HepG2 (cell line): Measurements from ENCODE around the gene LTK. TPM values are rescaled to one million over a fixed set of nuclear protein-coding genes. Genes with fewer than 3 reads are reported as not detected.
A peak's percentile ranks its signal among the peaks of the same experiment; 100 is the strongest.

ENCODE experiments used
- BRCA1 ChIP-seq: sonication (generic); formaldehyde crosslinking; IDR thresholded peaks from 2 replicates; pipeline ENCODE4 v1.4.0; 2020; ENCODE audit warnings: missing genetic modification reagents
- EP300 ChIP-seq, 3 experiments: sonication (generic) in 1 of 3; formaldehyde crosslinking in 1 of 3; IDR thresholded peaks; 2 replicates each; pipeline versions ENCODE4 v1.5.1 to v1.6.1; 2011 to 2020; ENCODE audit warnings: low read depth in 2 of 3, low read length in 2 of 3, borderline replicate concordance in 1 of 3, improper control_type of control experiment in 1 of 3, mild to moderate bottlenecking in 1 of 3, missing genetic modification reagents in 1 of 3, moderate library complexity in 1 of 3
- MBD4 ChIP-seq: IDR thresholded peaks from 2 replicates; pipeline ENCODE4 v1.6.1; 2012; ENCODE audit warnings: low read length, inconsistent platforms, borderline replicate concordance
- POLR2A ChIP-seq, 2 experiments: IDR thresholded peaks; 2 replicates each; pipeline ENCODE4 v1.6.1; 2011; ENCODE audit warnings: low read depth in 2 of 2, low read length in 2 of 2, mild to moderate bottlenecking in 1 of 2, moderate library complexity in 1 of 2; ENCODE audit not compliant: insufficient read depth in 1 of 2
- RARA ChIP-seq: IDR thresholded peaks from 2 replicates; pipeline ENCODE4 v1.6.1; 2016; ENCODE audit warnings: missing genetic modification reagents, missing compliant biosample characterization
- SIX1 ChIP-seq: sonication (generic); formaldehyde crosslinking; IDR thresholded peaks from 2 replicates; pipeline ENCODE4 v1.4.0; 2020; ENCODE audit warnings: missing genetic modification reagents, borderline replicate concordance
- TSC22D2 ChIP-seq: sonication (generic); formaldehyde crosslinking; IDR thresholded peaks from 2 replicates; pipeline ENCODE4 v1.5.1; 2020; ENCODE audit warnings: missing genetic modification reagents, mild to moderate bottlenecking, borderline replicate concordance
- ZNF101 ChIP-seq: sonication (generic); formaldehyde crosslinking; IDR thresholded peaks from 2 replicates; pipeline ENCODE4 v1.4.0; 2020; ENCODE audit warnings: mild to moderate bottlenecking, low read depth, missing genetic modification reagents, borderline replicate concordance
- ZNF121 ChIP-seq: sonication (generic); formaldehyde crosslinking; IDR thresholded peaks from 2 replicates; pipeline ENCODE4 v1.5.0; 2020; ENCODE audit warnings: mild to moderate bottlenecking, missing genetic modification reagents
- ZNF3 ChIP-seq: IDR thresholded peaks from 2 replicates; pipeline ENCODE4 v1.7.0; 2017; ENCODE audit warnings: inconsistent platforms
- ZNF343 ChIP-seq: sonication (generic); formaldehyde crosslinking; IDR thresholded peaks from 2 replicates; pipeline ENCODE4 v1.4.0; 2020; ENCODE audit warnings: mild to moderate bottlenecking, missing genetic modification reagents
- ZNF431 ChIP-seq: sonication (generic); formaldehyde crosslinking; IDR thresholded peaks from 2 replicates; pipeline ENCODE4 v1.9.0; 2022; ENCODE audit warnings: missing genetic modification reagents, low read depth, mild to moderate bottlenecking, borderline replicate concordance
- ZNF530 ChIP-seq: sonication (generic); formaldehyde crosslinking; IDR thresholded peaks from 2 replicates; pipeline ENCODE4 v1.5.0; 2020; ENCODE audit warnings: low read depth, mild to moderate bottlenecking, missing genetic modification reagents
- ZNF614 ChIP-seq: IDR thresholded peaks from 2 replicates; pipeline ENCODE4 v1.6.1; 2018; ENCODE audit warnings: missing biosample characterization, missing genetic modification reagents, inconsistent platforms, borderline replicate concordance
- ZNF615 ChIP-seq: sonication (generic); formaldehyde crosslinking; IDR thresholded peaks from 2 replicates; pipeline ENCODE4 v1.5.0; 2020; ENCODE audit warnings: mild to moderate bottlenecking, missing genetic modification reagents, borderline replicate concordance
- ZNF616 ChIP-seq: sonication (generic); formaldehyde crosslinking; IDR thresholded peaks from 2 replicates; pipeline ENCODE4 v1.5.0; 2020; ENCODE audit warnings: low read depth, mild to moderate bottlenecking, missing genetic modification reagents
- ZNF772 ChIP-seq: sonication (generic); formaldehyde crosslinking; IDR thresholded peaks from 2 replicates; pipeline ENCODE4 v1.5.0; 2020; ENCODE audit warnings: mild to moderate bottlenecking, missing genetic modification reagents
- polyA plus RNA-seq, 8 experiments: library from polyadenylated mRNA; depleted of rRNA in 3 of 8; stranded (reverse) in 7 of 8; unstranded in 1 of 8; fragments of >200 nt; fragmentation: Illumina TruSeq in 4 of 8; extraction: Trizol in 4 of 8; gene quantifications; 2 replicates each; pipeline versions ENCODE4 v1.2.1 to v1.2.3, GENCODE V29; 2011 to 2016; ENCODE audit warnings: low read depth in 4 of 8, missing spikeins in 1 of 8, mixed read lengths in 1 of 8; ENCODE audit not compliant: insufficient read depth in 1 of 8
- total RNA-seq, 5 experiments: library from RNA; depleted of rRNA; stranded (reverse); fragments of >200 nt; fragmentation: Illumina TruSeq; extraction: Trizol; gene quantifications; 2 replicates each; pipeline ENCODE4 v1.2.3, GENCODE V29; 2016; ENCODE audit warnings: low read depth in 1 of 5
- TF ChIP-seq, protein P1 (sequence below): sonication (generic); formaldehyde crosslinking; IDR thresholded peaks from 2 replicates; pipeline ENCODE4 v1.5.0; 2020; ENCODE audit warnings: missing genetic modification reagents
- TF ChIP-seq, protein P2 (sequence below): sonication (generic); formaldehyde crosslinking; IDR thresholded peaks from 2 replicates; pipeline ENCODE4 v1.8.0; 2023; ENCODE audit warnings: mild to moderate bottlenecking, missing genetic modification reagents
- TF ChIP-seq, protein P3 (sequence below): IDR thresholded peaks from 2 replicates; pipeline ENCODE4 v1.6.1; 2016; ENCODE audit warnings: low read depth
- TF ChIP-seq, protein P4 (sequence below): IDR thresholded peaks from 2 replicates; pipeline ENCODE4 v1.6.1; 2012; ENCODE audit warnings: low read depth, low read length, improper control_type of control experiment
- TF ChIP-seq, protein P5 (sequence below): sonication (generic); formaldehyde crosslinking; IDR thresholded peaks from 2 replicates; pipeline ENCODE4 v1.4.0; 2020; ENCODE audit warnings: missing genetic modification reagents
- TF ChIP-seq, protein P6 (sequence below): IDR thresholded peaks from 2 replicates; pipeline ENCODE4 v1.6.1; 2016

LTK gene
- total and polyA plus RNA-seq, 2 of the 13 experiments (the other 11 are each of a cell fraction or from before 2014, with no cell fraction given), result 0.01 TPM; not detected in 1

DNA sequence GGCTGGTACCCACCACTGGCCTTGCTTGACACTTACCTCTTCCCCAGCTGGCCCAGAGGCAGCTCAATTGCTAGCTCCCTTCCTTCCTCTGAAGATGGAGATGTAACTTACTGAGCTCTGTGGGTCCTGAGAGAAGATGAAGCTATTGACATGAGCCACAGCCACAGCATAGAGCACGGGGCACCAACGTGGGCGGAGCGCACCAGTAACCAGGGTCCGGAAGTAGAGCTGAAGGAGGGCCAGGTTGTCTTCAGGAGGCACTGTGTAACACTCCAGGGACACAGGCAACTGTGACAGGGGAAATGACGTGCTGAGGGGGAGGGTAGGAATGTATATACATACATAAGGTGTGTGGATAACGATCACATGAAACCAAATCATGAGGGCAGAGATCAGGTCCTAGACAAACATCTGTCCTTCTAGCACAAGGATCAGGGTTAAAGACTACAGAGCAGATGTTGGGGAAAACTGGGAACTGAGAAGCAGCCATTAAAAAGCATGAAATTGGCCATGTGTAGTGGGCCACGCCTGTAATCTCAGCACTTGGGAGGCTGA, 4.3 kb upstream of the LTK start (continued):
- no peak for TF ChIP-seq ZNF431
- TF ChIP-seq, protein P1, sequence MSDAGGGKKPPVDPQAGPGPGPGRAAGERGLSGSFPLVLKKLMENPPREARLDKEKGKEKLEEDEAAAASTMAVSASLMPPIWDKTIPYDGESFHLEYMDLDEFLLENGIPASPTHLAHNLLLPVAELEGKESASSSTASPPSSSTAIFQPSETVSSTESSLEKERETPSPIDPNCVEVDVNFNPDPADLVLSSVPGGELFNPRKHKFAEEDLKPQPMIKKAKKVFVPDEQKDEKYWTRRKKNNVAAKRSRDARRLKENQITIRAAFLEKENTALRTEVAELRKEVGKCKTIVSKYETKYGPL (CRISPR knock-in tag), result no peak
- no peak for TF ChIP-seq ZNF616
- TF ChIP-seq ZNF772 (CRISPR knock-in tag), result no peak
- 0 out of 2 replicates have a peak, but pooled peaks have one; percentile 22 for TF ChIP-seq ZNF614 (CRISPR knock-in tag)
- TF ChIP-seq ZNF121, result no peak
- no peak for TF ChIP-seq SIX1 (CRISPR knock-in tag)
- TF ChIP-seq ZNF615 (CRISPR knock-in tag), result no peak
- TF ChIP-seq ZNF343 (CRISPR knock-in tag), result no peak
- TF ChIP-seq MBD4, result no peak
- TF ChIP-seq, protein P2, sequence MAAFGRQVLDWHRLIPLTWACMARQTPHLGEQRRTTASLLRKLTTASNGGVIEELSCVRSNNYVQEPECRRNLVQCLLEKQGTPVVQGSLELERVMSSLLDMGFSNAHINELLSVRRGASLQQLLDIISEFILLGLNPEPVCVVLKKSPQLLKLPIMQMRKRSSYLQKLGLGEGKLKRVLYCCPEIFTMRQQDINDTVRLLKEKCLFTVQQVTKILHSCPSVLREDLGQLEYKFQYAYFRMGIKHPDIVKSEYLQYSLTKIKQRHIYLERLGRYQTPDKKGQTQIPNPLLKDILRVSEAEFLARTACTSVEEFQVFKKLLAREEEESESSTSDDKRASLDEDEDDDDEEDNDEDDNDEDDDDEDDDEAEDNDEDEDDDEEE (CRISPR knock-in tag), result no peak
- no peak for TF ChIP-seq TSC22D2 (CRISPR knock-in tag)
- TF ChIP-seq EP300 (IDR thresholded peaks at IDR 0.05; ENCODE audit: low read depth in 2 of 2, low read length in 2 of 2), result peak in 1 of 2 experiments; percentile 6; a peak in 1 of 4 replicates
- TF ChIP-seq EP300 (CRISPR knock-in tag; IDR thresholded peaks at IDR 0.05; ENCODE audit: borderline replicate concordance), result no peak
- no peak for TF ChIP-seq ZNF530 (CRISPR knock-in tag)
- TF ChIP-seq, protein P3, sequence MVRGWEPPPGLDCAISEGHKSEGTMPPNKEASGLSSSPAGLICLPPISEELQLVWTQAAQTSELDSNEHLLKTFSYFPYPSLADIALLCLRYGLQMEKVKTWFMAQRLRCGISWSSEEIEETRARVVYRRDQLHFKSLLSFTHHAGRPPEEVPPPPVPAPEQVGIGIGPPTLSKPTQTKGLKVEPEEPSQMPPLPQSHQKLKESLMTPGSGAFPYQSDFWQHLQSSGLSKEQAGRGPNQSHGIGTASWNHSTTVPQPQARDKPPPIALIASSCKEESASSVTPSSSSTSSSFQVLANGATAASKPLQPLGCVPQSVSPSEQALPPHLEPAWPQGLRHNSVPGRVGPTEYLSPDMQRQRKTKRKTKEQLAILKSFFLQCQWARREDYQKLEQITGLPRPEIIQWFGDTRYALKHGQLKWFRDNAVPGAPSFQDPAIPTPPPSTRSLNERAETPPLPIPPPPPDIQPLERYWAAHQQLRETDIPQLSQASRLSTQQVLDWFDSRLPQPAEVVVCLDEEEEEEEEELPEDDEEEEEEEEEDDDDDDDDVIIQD (CRISPR knock-in tag), result no peak
- TF ChIP-seq, protein P4, sequence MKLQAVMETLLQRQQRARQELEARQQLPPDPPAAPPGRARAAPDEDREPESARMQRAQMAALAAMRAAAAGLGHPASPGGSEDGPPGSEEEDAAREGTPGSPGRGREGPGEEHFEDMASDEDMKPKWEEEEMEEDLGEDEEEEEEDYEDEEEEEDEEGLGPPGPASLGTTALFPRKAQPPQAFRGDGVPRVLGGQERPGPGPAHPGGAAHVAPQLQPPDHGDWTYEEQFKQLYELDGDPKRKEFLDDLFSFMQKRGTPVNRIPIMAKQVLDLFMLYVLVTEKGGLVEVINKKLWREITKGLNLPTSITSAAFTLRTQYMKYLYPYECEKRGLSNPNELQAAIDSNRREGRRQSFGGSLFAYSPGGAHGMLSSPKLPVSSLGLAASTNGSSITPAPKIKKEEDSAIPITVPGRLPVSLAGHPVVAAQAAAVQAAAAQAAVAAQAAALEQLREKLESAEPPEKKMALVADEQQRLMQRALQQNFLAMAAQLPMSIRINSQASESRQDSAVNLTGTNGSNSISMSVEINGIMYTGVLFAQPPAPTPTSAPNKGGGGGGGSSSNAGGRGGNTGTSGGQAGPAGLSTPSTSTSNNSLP, result peak; percentile 61; the same call in 1 of the 2 replicates
- no peak for TF ChIP-seq BRCA1
- TF ChIP-seq, protein P5, sequence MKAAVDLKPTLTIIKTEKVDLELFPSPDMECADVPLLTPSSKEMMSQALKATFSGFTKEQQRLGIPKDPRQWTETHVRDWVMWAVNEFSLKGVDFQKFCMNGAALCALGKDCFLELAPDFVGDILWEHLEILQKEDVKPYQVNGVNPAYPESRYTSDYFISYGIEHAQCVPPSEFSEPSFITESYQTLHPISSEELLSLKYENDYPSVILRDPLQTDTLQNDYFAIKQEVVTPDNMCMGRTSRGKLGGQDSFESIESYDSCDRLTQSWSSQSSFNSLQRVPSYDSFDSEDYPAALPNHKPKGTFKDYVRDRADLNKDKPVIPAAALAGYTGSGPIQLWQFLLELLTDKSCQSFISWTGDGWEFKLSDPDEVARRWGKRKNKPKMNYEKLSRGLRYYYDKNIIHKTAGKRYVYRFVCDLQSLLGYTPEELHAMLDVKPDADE (CRISPR knock-in tag), result no peak
- TF ChIP-seq, protein P6, sequence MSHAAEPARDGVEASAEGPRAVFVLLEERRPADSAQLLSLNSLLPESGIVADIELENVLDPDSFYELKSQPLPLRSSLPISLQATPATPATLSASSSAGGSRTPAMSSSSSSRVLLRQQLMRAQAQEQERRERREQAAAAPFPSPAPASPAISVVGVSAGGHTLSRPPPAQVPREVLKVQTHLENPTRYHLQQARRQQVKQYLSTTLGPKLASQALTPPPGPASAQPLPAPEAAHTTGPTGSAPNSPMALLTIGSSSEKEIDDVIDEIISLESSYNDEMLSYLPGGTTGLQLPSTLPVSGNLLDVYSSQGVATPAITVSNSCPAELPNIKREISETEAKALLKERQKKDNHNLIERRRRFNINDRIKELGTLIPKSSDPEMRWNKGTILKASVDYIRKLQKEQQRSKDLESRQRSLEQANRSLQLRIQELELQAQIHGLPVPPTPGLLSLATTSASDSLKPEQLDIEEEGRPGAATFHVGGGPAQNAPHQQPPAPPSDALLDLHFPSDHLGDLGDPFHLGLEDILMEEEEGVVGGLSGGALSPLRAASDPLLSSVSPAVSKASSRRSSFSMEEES (CRISPR knock-in tag), result peak; percentile 59; the same call in 1 of the 2 replicates
- 0 out of 2 replicates have a peak, but pooled peaks have one; percentile 14 for TF ChIP-seq RARA (CRISPR knock-in tag)
- no peak for TF ChIP-seq POLR2A (IDR thresholded peaks at IDR 0.05; ENCODE audit: insufficient read depth in 1 of 2, low read depth in 2 of 2, low read length in 2 of 2)
- no peak for TF ChIP-seq ZNF3
- no peak for TF ChIP-seq ZNF101 (CRISPR knock-in tag)
